ENCODE data around the gene BST1. TPM values are rescaled to one million over a fixed set of nuclear protein-coding genes. Genes with fewer than 3 reads are reported as not detected.

Gene BST1
- total and polyA plus RNA-seq, 2 donors (not counting 3 experiments of a cell fraction or from before 2014, with no cell fraction given) = 10.7 to 14.0 TPM

DNA sequence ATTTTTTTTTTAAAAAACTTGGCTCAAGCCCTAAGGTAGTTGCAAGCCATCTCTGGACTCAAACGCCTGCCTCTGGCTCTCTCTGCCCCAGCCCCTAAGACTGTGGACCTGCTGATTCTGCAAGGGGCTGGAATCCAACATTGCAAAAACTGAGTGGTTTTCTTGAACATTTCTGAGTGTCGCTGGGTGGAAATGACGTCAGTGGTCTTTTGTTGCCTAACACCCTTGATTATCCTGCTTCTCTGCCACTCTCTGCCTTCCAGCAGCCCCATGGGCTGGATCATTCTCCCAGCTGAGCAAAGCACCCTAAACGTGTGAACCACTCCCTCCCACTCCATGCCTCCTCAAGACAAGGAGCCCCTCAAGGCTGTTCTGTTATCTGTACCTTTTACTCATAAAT is 16.6 kb downstream of the BST1 start:
- dilution Hi-C loops (cut with MboI; ENCODE audit: extremely low pct_ligation_motif_present, low sequenced_read_pairs) = no loop called here
- TF ChIP-seq FOS (IDR thresholded peaks at IDR 0.05; ENCODE audit: borderline replicate concordance, insufficient read depth, low read length) (no peak), MYC (IDR thresholded peaks at IDR 0.05; ENCODE audit: low read depth, low read length) (no peak), POLR2AphosphoS5 (IDR thresholded peaks at IDR 0.05; ENCODE audit: insufficient read depth, low read depth, low read length) (no peak), POLR2A (IDR thresholded peaks at IDR 0.05; ENCODE audit: low read depth, low read length) (no peak), JUN (IDR thresholded peaks at IDR 0.05; ENCODE audit: borderline replicate concordance, insufficient read depth, insufficient read length, low read depth) (no peak), EZH2 (IDR thresholded peaks at IDR 0.05; ENCODE audit: borderline replicate concordance, low read depth, low read length, severe bottlenecking) (no peak), GATA2 (IDR thresholded peaks at IDR 0.05; ENCODE audit: insufficient read depth, insufficient read length, low read depth, low read length) (no peak)
- TF ChIP-seq, protein P1, sequence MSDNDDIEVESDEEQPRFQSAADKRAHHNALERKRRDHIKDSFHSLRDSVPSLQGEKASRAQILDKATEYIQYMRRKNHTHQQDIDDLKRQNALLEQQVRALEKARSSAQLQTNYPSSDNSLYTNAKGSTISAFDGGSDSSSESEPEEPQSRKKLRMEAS (IDR thresholded peaks at IDR 0.05; ENCODE audit: insufficient read depth, insufficient read length) = no peak
- TF ChIP-seq, protein P2, sequence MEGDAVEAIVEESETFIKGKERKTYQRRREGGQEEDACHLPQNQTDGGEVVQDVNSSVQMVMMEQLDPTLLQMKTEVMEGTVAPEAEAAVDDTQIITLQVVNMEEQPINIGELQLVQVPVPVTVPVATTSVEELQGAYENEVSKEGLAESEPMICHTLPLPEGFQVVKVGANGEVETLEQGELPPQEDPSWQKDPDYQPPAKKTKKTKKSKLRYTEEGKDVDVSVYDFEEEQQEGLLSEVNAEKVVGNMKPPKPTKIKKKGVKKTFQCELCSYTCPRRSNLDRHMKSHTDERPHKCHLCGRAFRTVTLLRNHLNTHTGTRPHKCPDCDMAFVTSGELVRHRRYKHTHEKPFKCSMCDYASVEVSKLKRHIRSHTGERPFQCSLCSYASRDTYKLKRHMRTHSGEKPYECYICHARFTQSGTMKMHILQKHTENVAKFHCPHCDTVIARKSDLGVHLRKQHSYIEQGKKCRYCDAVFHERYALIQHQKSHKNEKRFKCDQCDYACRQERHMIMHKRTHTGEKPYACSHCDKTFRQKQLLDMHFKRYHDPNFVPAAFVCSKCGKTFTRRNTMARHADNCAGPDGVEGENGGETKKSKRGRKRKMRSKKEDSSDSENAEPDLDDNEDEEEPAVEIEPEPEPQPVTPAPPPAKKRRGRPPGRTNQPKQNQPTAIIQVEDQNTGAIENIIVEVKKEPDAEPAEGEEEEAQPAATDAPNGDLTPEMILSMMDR (IDR thresholded peaks at IDR 0.05; ENCODE audit: extremely low read depth in 1 of 2, insufficient read depth in 1 of 2, low read depth in 1 of 2, low read length in 2 of 2) = no peak
- Histone ChIP-seq H3K36me3 (ENCODE audit: control insufficient read depth in 2 of 2, extremely low read depth in 1 of 2, insufficient read depth in 2 of 2, low read length in 2 of 2) (no peaks in the 10 kb centered on the region), H4K20me1 (replicated peaks; ENCODE audit: control insufficient read depth, extremely low read depth, insufficient read depth, low read length) (no peaks in the 10 kb centered on the region), H2AFZ (ENCODE audit: low read depth, low read length) (no peak overlapping the region), H3K4me3 (replicated peaks in 1 of 3; ENCODE audit: insufficient read depth in 1 of 3, low read depth in 1 of 3, low read length in 3 of 3) (no peak overlapping the region), H3K4me2 (ENCODE audit: insufficient read depth, low read length) (no peak overlapping the region), H3K79me2 (ENCODE audit: control insufficient read depth, insufficient read depth, low read length) (no peaks in the 10 kb centered on the region), H3K27me3 (ENCODE audit: control insufficient read depth in 2 of 2, insufficient read depth in 2 of 2, low read length in 2 of 2) (no peaks in the 10 kb centered on the region), H3K4me1 (ENCODE audit: control insufficient read depth, extremely low read depth, insufficient read depth, low read length) (peaks cover 2% of the 10 kb centered on the region), H3K27ac (ENCODE audit: insufficient read depth, low read depth, low read length) (no peak overlapping the region), H3K9ac (replicated peaks; ENCODE audit: extremely low read depth, insufficient read depth, low read length) (no peak overlapping the region), H3K9me3 (replicated peaks; ENCODE audit: control insufficient read depth, insufficient read depth, low read length) (no peaks in the 10 kb centered on the region), H3K9me1 (replicated peaks; ENCODE audit: control insufficient read depth, extremely low read depth, insufficient read depth, low read length) (no peaks in the 10 kb centered on the region)
- FAIRE-seq (no peak), DNase-seq (ENCODE audit: low read depth, low spot score) (no peak)
- no TSS peak for BruUV-seq (replicated peaks)
- CTCF ChIA-PET = interaction anchor here (1.3 kb wide), 1 partner anchor 163 kb away, joined by 3 read pairs; no protein-coding TSS in a partner anchor
- POLR2A ChIA-PET = no interaction called here
- intact Hi-C loops (cut with micrococcal nuclease) = no loop called here
